HG03039 (cell line): ENCODE data around the gene MPHOSPH8.
"Not testable (repeated sequence)": the region's sequence is repeated elsewhere in the genome, so short reads cannot be mapped to it uniquely, and the experiment has no call there.

ENCODE experiments used
- ATAC-seq: cut with Tn5 transposase; IDR thresholded peaks from one replicate; pipeline ENCODE4 v1.9.1; 2021; ENCODE audit warnings: mild to moderate bottlenecking, moderate library complexity; ENCODE audit not compliant: unreplicated experiment

The MPHOSPH8 gene

DNA sequence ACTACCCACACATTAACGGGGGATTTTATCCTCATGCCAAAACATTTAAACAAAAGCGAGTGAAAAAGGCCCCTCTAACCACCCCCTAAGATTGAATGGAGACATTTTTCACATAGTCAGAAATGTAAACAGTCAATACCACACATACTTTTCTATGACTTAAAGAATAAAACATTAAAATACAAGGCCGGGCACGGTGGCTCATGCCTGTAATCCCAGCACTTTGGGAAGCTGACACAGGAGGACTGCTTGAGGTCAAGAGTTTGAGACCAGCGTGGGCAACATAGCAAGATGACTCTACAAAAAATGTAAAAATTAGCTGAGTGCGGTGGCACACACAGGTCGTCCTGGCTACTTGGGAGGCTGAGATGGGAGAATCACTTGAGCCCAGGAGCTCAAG lies 47.3 kb downstream of the MPHOSPH8 start:
- ATAC-seq, result no peak

DNA sequence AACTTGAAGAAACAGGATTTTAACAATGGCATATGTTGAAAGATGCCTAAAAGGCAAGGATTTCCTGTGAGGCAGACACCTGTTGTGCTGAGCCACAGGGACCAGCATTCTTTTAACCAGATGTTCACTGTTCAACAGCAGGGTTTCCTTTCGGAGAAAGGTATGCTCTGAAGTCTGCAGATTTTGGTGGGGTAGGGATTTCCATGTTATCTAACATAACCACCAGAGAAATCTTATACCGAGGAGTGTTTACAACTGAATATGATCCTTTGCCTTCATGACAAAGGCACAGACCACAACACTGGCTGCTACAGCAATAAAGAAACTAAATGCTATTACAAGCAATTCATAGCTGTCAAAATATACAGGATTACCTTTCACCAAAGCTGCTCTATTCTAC lies 48.1 kb downstream of the MPHOSPH8 start:
- ATAC-seq, result no peak

DNA sequence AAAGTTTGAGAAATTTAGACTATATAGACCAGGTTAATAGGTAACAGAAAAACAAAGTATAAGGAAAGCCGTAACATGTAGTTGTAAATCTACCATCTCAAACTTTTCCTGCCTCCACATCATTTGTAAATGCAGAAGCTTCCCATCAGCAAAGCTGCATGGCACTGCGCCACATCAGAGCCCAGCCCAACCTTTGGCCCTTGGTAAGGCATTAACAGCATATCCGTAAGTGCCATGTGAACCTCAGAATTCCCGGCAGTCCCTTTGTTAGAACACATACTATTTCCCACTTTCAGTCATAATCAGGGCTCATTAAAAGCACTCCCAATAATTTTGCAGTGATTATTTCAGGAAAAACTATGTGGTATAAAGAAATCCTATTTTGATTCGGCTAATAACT lies 51.6 kb downstream of the MPHOSPH8 start:
- ATAC-seq, result no peak

DNA sequence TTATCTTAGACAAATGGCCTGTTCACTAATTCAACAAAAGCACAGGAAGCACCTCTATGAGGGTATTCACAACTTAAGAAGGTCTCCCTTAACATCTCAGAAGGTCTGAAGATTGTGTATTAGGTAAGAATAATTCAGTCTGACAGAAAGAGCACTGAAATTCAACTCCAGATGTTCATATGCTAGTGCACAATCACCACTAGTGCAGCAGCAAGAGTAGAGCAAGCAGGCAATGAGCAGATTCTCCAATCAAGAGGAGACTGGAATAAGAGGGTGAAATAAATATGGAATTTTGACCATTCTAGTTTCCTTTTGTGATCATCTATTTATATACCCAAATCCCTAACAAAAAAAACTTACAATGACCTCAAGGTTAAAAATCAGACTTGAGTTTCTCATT lies 52.0 kb downstream of the MPHOSPH8 start:
- no peak for ATAC-seq

DNA sequence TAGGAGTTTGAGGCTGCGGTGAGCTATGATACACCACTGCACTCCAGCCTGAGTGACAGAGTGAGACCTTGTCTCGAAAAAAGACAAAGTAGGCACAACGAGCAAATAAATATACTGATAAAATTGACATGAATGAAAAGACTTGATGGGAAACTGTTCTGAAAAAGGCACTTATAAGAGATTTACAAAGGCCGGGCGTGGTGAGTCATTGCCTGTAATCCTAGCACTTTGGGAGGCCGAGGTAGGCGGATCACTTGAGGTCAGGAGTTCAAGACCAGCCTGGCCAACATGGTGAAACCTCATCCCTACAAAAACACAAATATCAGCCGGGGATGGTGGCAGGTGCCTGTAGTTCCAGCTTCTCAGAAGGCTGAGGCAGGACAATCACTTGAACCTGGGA lies 58.0 kb downstream of the MPHOSPH8 start:
- not testable (repeated sequence) for ATAC-seq

DNA sequence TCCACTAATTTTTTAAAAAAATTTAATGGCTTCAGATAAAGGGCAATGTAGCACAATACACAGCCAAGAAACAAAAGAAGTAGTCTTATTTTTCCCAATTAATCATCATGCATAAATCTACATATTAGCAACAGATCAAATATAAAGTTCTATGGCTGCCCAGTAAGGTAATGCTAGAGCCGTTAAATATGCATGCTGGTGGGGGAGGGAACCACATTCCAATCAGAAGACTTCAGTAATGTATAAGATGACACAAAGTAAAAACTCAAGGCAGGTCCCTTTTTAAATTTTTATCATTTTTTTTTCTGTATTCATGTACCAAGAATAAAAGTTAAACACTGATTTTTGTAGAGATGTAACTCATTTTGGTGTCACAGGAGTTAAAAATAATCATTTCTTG lies 62.0 kb downstream of the MPHOSPH8 start:
- ATAC-seq, result no peak

DNA sequence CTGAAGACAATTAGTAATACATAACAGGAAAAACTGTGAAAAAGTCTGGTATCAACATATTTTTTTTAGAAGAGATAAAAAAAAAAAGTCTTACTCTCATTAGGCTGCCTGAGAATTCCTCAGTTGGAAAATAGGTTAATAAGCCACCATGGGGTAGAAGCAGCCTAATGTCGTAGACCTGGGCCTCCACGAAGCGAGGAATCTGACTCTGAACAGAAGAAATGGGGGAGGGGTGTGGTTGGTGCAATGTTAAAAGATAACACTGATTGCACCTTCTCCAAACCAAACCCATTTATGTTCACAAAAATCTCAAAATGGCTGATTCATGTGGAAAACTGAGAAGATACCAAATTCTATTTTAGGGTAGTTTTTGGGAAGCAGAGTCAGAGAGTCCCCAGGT lies 62.4 kb downstream of the MPHOSPH8 start:
- no peak for ATAC-seq

DNA sequence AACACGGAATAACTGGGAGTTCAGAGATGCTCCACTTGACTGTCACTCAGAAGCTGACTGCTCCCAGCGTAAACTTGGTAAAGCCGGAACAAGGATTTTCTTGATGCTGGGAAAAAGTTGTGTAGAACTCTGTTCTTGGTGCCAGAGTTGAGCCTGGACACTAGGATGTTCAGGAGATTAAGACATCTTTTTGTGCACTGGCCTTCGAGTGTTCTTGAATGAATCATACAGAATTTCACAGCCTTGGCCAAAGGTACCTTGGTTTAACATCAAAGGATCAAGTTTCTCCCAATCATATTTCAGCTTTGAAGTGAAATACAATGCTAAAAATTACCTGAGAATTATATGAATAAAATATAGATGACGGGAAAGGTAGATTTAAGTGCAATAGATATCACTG lies 67.5 kb downstream of the MPHOSPH8 start:
- ATAC-seq, result not testable (repeated sequence)

DNA sequence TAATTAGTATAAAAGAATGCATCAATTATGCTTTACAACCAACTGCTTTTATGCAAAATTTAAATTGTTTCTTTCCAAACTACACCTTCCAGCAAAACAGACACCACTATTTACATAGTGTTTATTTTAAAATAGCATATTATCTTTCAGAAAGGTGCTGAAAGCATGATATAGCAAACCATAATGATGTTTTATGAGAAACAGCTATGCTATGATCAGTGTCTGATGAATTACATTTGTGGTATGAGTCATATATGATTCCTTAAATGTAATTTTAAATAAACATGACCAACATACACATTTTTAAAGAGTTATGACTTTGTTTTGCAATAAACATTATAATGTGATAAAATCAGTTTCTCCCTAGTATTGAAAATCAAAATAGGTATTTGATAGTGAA lies 68.2 kb downstream of the MPHOSPH8 start:
- ATAC-seq, result not testable (repeated sequence)

DNA sequence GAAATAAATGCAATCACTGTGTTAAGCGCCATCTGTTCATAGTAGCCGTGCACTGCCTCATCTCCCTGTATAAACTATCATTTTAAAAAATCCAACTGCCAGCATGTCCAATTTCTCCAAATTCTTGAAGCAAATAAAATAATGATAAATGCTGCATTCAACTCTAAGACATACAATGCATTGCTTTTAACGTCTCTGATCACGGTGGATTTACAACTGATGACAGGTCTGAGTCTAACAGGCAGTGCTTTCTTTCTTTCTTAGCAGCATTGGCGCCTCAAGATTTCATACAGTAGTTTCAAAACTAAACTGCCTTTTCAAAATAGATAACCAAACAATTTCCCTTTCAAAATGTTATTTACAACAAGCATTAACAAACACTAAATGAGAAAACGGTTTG lies 70.8 kb downstream of the MPHOSPH8 start:
- ATAC-seq, result not testable (repeated sequence)

DNA sequence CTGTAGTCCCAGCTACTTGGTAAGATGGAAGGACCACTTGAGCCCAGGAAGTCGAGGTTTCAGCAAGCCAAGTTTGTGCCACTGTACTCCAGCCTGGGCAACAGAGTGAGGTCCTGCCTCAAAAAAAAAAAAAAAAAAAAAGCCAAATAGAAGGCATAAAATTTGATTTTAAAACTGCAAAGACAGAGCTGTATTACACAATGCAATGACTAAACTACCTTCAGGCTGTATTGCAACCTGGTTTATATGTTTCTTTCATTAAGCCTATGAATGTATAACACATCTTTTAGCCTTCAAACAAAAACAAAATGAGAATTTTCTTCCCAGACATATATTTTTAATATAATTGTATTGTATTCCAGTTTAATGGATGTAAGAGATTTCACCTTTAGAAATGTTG lies 75.6 kb downstream of the MPHOSPH8 start:
- ATAC-seq, result not testable (repeated sequence)

DNA sequence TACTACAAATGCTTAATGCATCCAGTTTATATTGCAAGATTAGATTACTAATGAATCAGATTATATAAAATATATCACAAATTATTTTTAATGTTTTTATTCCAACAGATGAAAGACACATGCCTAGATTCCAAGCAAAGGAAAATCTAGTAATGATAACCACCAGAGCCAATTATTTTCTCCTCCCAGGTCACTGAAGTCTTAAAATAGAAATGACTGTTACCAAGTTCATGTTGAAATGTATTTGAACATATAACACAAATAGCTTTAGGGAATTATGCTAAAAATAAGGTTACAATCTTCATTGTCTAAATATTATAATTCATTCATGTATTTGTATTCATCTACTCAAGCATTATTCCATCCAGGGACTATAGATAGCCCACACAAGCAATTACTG lies 76.3 kb downstream of the MPHOSPH8 start:
- ATAC-seq, result not testable (repeated sequence)

DNA sequence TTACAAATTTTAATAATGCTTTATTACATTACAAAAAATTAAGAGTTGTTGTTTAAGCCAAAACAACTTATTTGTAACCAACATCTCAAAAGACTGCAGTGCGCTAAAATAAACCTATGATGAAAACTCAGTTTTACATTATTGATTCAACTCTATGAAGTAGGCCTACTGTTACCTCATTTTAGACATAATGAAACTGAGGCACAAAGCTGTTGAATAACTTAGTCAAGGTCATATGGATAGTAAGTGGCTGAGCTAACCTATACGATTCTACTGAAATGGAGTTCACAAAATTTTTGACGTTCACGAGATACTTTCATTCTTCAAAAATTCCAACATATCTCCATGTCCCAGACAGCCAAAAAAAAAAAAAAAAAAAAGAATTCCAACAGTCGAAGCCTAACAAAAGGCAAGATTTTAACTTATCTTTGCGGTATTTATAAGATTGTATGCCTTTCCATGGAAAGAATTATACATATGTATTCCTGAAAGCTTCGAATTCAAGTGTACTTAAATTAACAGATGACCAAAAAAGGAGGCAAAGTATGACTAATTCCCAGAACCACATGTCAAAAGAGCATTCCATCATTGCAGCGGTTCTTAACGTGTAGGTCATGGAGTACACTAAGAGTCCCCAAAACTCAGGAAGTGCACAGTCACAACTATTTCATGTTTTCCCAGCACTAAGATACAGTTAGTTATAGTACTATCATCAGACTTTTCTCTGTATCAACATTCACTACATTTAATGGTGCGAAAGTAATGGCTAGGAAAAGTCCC lies 79.9 kb downstream of the MPHOSPH8 start:
- no peak for ATAC-seq

DNA sequence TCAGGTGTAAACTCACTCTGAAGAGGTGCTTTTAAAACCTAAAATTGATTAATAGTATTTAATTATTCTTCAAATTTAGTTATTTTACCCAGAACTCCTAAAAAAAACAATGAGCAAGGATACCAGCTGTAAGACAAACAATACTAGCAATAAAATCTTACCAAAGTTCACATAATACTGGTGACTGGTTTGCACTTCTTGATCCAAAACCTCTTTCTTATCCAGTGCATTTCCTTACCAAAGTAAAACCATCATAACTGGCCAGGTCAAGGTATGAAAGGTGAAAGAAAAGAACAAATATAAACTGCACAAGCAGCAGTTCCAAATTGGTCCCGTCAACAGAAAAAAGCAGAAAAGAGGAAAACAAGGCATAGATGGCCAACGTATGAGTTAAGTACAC lies 86.6 kb downstream of the MPHOSPH8 start:
- no peak for ATAC-seq
